RWPE2 (cell line): ENCODE data around the gene KRT14.
A peak's percentile ranks its signal among the peaks of the same experiment; 100 is the strongest.

Experiments used
- ATAC-seq: fragments of 200-7000 bp; cut with Tn5 transposase; 3 replicates; pipeline ENCODE4 v1.9.1; 2021; ENCODE audit warnings: low read depth
- DNase-seq: peaks from one replicate; pipeline ENCODE4 v3.0.0-alpha.2; 2020; ENCODE audit warnings: low spot score
- H3K27ac ChIP-seq: fragments of 450-650 bp; 2 replicates; pipeline ENCODE4 v1.5.1; 2017; ENCODE audit warnings: mild to moderate bottlenecking; ENCODE audit not compliant: poor library complexity, severe bottlenecking
- H3K27me3 ChIP-seq: fragments of 250-450 bp; sonication (Bioruptor Pico); 2 replicates; pipeline ENCODE4 v1.5.1; 2021; ENCODE audit warnings: mild to moderate bottlenecking, moderate library complexity; ENCODE audit not compliant: insufficient read depth, poor library complexity, severe bottlenecking
- H3K36me3 ChIP-seq: fragments of 250-450 bp; sonication (Bioruptor Pico); 2 replicates; pipeline ENCODE4 v1.5.1; 2020; ENCODE audit warnings: low read depth, mild to moderate bottlenecking, moderate library complexity
- H3K4me1 ChIP-seq: fragments of 250-450 bp; sonication (Bioruptor Pico); 2 replicates; pipeline ENCODE4 v1.5.1; 2021; ENCODE audit warnings: mild to moderate bottlenecking, moderate library complexity; ENCODE audit not compliant: insufficient read depth, poor library complexity, severe bottlenecking
- H3K4me3 ChIP-seq: fragments of 250-450 bp; sonication (Bioruptor Pico); 2 replicates; pipeline ENCODE4 v1.5.1; 2021; ENCODE audit warnings: mild to moderate bottlenecking, moderate library complexity; ENCODE audit not compliant: severe bottlenecking
- H3K9me3 ChIP-seq: fragments of 250-450 bp; sonication (Bioruptor Pico); 2 replicates; pipeline ENCODE4 v1.5.1; 2021; ENCODE audit warnings: mild to moderate bottlenecking, moderate library complexity; ENCODE audit not compliant: severe bottlenecking
- CTCF ChIP-seq: fragments of 450-650 bp; IDR thresholded peaks from one replicate; pipeline ENCODE4 v1.5.1; 2017; ENCODE audit warnings: mild to moderate bottlenecking, moderate library complexity; ENCODE audit not compliant: poor library complexity, severe bottlenecking

Gene KRT14

GRCh38 chr17:41632482-41633105, 45.9 kb upstream of the KRT14 start:
- H3K36me3 ChIP-seq = no peaks in the 10 kb centered on the region
- H3K4me3 ChIP-seq = no peak overlapping the region
- no peak for DNase-seq
- H3K27me3 ChIP-seq = no peaks in the 10 kb centered on the region
- no peak for ATAC-seq
- H3K4me1 ChIP-seq = no peaks in the 10 kb centered on the region
- no peak overlapping the region for H3K27ac ChIP-seq
- no peaks in the 10 kb centered on the region for H3K9me3 ChIP-seq
- no peak for TF ChIP-seq CTCF

GRCh38 chr17:41631898-41632285, 45.2 kb upstream of the KRT14 start:
- H3K36me3 ChIP-seq = no peaks in the 10 kb centered on the region
- no peak for DNase-seq
- ATAC-seq = no peak
- H3K9me3 ChIP-seq = no peaks in the 10 kb centered on the region
- no peaks in the 10 kb centered on the region for H3K27me3 ChIP-seq
- no peak overlapping the region for H3K27ac ChIP-seq
- H3K4me1 ChIP-seq = no peaks in the 10 kb centered on the region
- TF ChIP-seq CTCF = no peak
- no peak overlapping the region for H3K4me3 ChIP-seq

- ATAC-seq (no peak), DNase-seq (peak; percentile 7)
- no peak overlapping the region for H3K4me3 ChIP-seq
- H3K9me3 ChIP-seq = no peaks in the 10 kb centered on the region
- no peak for TF ChIP-seq CTCF
- H3K4me1 ChIP-seq = peaks cover under 1% of the 10 kb centered on the region
- no peaks in the 10 kb centered on the region for H3K36me3 ChIP-seq
- no peak overlapping the region for H3K27ac ChIP-seq
- no peaks in the 10 kb centered on the region for H3K27me3 ChIP-seq
These were observed 44.6 kb upstream of the KRT14 start for GRCh38 chr17:41631025-41631897.

- no peaks in the 10 kb centered on the region for H3K36me3 ChIP-seq
- no peak overlapping the region for H3K4me3 ChIP-seq
- ATAC-seq (no peak), DNase-seq (peak; percentile 33)
- H3K4me1 ChIP-seq = peaks cover 9% of the 10 kb centered on the region
- H3K27me3 ChIP-seq = no peaks in the 10 kb centered on the region
- H3K9me3 ChIP-seq = no peaks in the 10 kb centered on the region
- no peak overlapping the region for H3K27ac ChIP-seq
- TF ChIP-seq CTCF = no peak
These were observed 43.4 kb upstream of the KRT14 start for GRCh38 chr17:41629826-41630670.
